ENCODE measurements around the gene GALNT2.

GALNT2 gene

GRCh38 chr1:230136453-230137336 is 69.7 kb downstream of the GALNT2 start:
- DNase-seq, result no peak

- no peak for DNase-seq
These were observed 70.3 kb downstream of the GALNT2 start for GRCh38 chr1:230137337-230137815.

- DNase-seq, result no peak
These were observed 71.7 kb downstream of the GALNT2 start for GRCh38 chr1:230138561-230139239.

GRCh38 chr1:230139315-230139714 is 72.3 kb downstream of the GALNT2 start:
- DNase-seq, result no peak

- no peak for DNase-seq
These were observed 72.7 kb downstream of the GALNT2 start for GRCh38 chr1:230139741-230140140.

- DNase-seq, result peak; percentile 58
These were observed 73.4 kb downstream of the GALNT2 start for GRCh38 chr1:230140221-230141020.

GRCh38 chr1:230141021-230141648 is 74.1 kb downstream of the GALNT2 start:
- no peak for DNase-seq

GRCh38 chr1:230141797-230142607 is 75.0 kb downstream of the GALNT2 start:
- DNase-seq, result no peak

- no peak for DNase-seq
These were observed 75.7 kb downstream of the GALNT2 start for GRCh38 chr1:230142608-230143210.

- no peak for DNase-seq
These were observed 76.5 kb downstream of the GALNT2 start for GRCh38 chr1:230143534-230143933.

- no peak for DNase-seq
These were observed 77.1 kb downstream of the GALNT2 start for GRCh38 chr1:230144010-230144614.

GRCh38 chr1:230144758-230145504 is 77.9 kb downstream of the GALNT2 start:
- no peak for DNase-seq

GRCh38 chr1:230145505-230145899 is 78.5 kb downstream of the GALNT2 start:
- DNase-seq, result no peak

- no peak for DNase-seq
These were observed 79.0 kb downstream of the GALNT2 start for GRCh38 chr1:230145953-230146476.

GRCh38 chr1:230146709-230147108 is 79.7 kb downstream of the GALNT2 start:
- DNase-seq, result no peak

- DNase-seq, result no peak
These were observed 80.5 kb downstream of the GALNT2 start for GRCh38 chr1:230147253-230148125.

- DNase-seq, result no peak
These were observed 81.2 kb downstream of the GALNT2 start for GRCh38 chr1:230148126-230148652.

- DNase-seq, result no peak
These were observed 81.9 kb downstream of the GALNT2 start for GRCh38 chr1:230148768-230149469.
